Measurements from ENCODE around the gene ESF1. TPM values are rescaled to one million over a fixed set of nuclear protein-coding genes. Genes with fewer than 3 reads are reported as not detected.

ESF1 gene
- total and polyA plus RNA-seq, 2 of the 8 experiments (the other 6 are each of a cell fraction or from before 2014, with no cell fraction given) = 1.1 to 32.9 TPM

- no peak overlapping the region for H3K9ac ChIP-seq (replicated peaks in 1 of 4; ENCODE audit: extremely low read depth in 1 of 4, low read depth in 3 of 4, low read length in 3 of 4)
- WGBS, 2 experiments (ENCODE audit: extremely low coverage in 1 of 2, insufficient coverage in 1 of 2, insufficient read length in 1 of 2, insufficient replicate concordance in 2 of 2, low coverage in 1 of 2, low lambda C conversion rate in 2 of 2, missing lambda C conversion rate in 1 of 2) = 96% methylated on average over 3 of the region's 3 CpGs; no CpG with 5 or more reads in 1 of the 2 experiments
- no peaks in the 10 kb centered on the region for H3K79me2 ChIP-seq (ENCODE audit: control insufficient read depth in 1 of 2, insufficient read depth in 2 of 2, low read length in 2 of 2)
- H3K18ac ChIP-seq (ENCODE audit: extremely low read depth, low read length) = no peak overlapping the region
- H4K8ac ChIP-seq (ENCODE audit: extremely low read depth, insufficient read depth, low read length) = no peak overlapping the region
- H4K91ac ChIP-seq (replicated peaks; ENCODE audit: insufficient read length, low read length) = no peak overlapping the region
- H3K14ac ChIP-seq (ENCODE audit: insufficient read length) = no peak overlapping the region
- no peaks in the 10 kb centered on the region for H3K4me1 ChIP-seq (replicated peaks in 1 of 4; ENCODE audit: control insufficient read depth in 3 of 4, insufficient read depth in 4 of 4, low read length in 3 of 4)
- H2BK120ac ChIP-seq (replicated peaks; ENCODE audit: low read depth, low read length) = no peak overlapping the region
- DNase-seq (ENCODE audit: low read depth in 1 of 2, low spot score in 2 of 2) = no peak
- no peak overlapping the region for H3K4ac ChIP-seq (replicated peaks; ENCODE audit: insufficient read length, low read depth, low read length)
- FAIRE-seq = no peak
- ChIA-PET POLR2A (ENCODE audit: partially characterized antibody) (interaction anchor here (1.2 kb wide), 1 partner anchor 32 kb away, joined by 3 read pairs; the partner anchor contains the start of genes ESF1 and NDUFAF5), CTCF (ENCODE audit: partially characterized antibody) (interaction anchor here (1.6 to 5.6 kb wide), 2 partner anchors 224 to 238 kb away, joined by 6 to 60 read pairs; no protein-coding TSS in a partner anchor)
- no peak overlapping the region for H2AFZ ChIP-seq (ENCODE audit: low read length)
- no peaks in the 10 kb centered on the region for H3K23me2 ChIP-seq (ENCODE audit: low read depth, low read length)
- H4K5ac ChIP-seq (ENCODE audit: insufficient read length, low read depth, low read length) = no peak overlapping the region
- H3K23ac ChIP-seq (ENCODE audit: insufficient read length) = no peak overlapping the region
- no peak overlapping the region for H3K27ac ChIP-seq (ENCODE audit: low read depth, low read length)
- H2BK5ac ChIP-seq (ENCODE audit: low read depth, low read length) = no peak overlapping the region
- H3K4me3 ChIP-seq (ENCODE audit: extremely low read depth in 1 of 4, insufficient read depth in 2 of 4, low read depth in 3 of 4, low read length in 4 of 4) = no peak overlapping the region
- no peaks in the 10 kb centered on the region for H3K79me1 ChIP-seq (ENCODE audit: low read depth, low read length)
- no peak overlapping the region for H2BK12ac ChIP-seq (ENCODE audit: low read depth, low read length)
- H3K4me2 ChIP-seq (ENCODE audit: insufficient read depth in 1 of 2, low read depth in 2 of 2, low read length in 2 of 2) = no peak overlapping the region
- H2BK20ac ChIP-seq (ENCODE audit: low read length) = no peak overlapping the region
- H3K27me3 ChIP-seq (replicated peaks in 1 of 4; ENCODE audit: control insufficient read depth in 3 of 4, extremely low read depth in 1 of 4, insufficient read depth in 3 of 4, low read length in 3 of 4) = no peaks in the 10 kb centered on the region
- H2AK5ac ChIP-seq (ENCODE audit: low read depth, low read length) = no peak overlapping the region
- no peaks in the 10 kb centered on the region for H4K20me1 ChIP-seq (replicated peaks in 1 of 2; ENCODE audit: control insufficient read depth in 1 of 2, insufficient read depth in 2 of 2, low read length in 2 of 2)
- H3K56ac ChIP-seq (replicated peaks; ENCODE audit: insufficient read length, low read depth, low read length) = no peak overlapping the region
- peaks cover 11 to 49% (median 39%) of the 10 kb centered on the region in 4 experiments for H3K36me3 ChIP-seq (ENCODE audit: control insufficient read depth in 2 of 4, insufficient read depth in 4 of 4, low read length in 3 of 4)
- H3K9me3 ChIP-seq (ENCODE audit: insufficient read depth in 2 of 2, low read depth in 1 of 2, low read length in 1 of 2) = no peaks in the 10 kb centered on the region
- H2BK15ac ChIP-seq (ENCODE audit: low read length) = no peak overlapping the region
- no peak for TF ChIP-seq SAP30 (IDR thresholded peaks at IDR 0.05; ENCODE audit: insufficient read depth, insufficient replicate concordance, low read length)
- no peak for TF ChIP-seq FOSL1 (IDR thresholded peaks at IDR 0.05; ENCODE audit: insufficient read depth, low read depth, low read length)
- TF ChIP-seq CEBPB (IDR thresholded peaks at IDR 0.05; ENCODE audit: low read depth, low read length) = no peak
Measured at GRCh38 chr20:13816757-13817156, 32.0 kb upstream of the ESF1 start.

All from H1 (cell line).